Fibroblast of pulmonary artery (primary cell): ENCODE results near the gene ZNF407.

Source experiments
- DNase-seq: peaks from one replicate; pipeline ENCODE4 v3.0.0-alpha.2; 2010; ENCODE audit warnings: low read depth
- H3K4me3 ChIP-seq: replicated peaks from 2 replicates; pipeline ENCODE4 v1.5.1; 2011; ENCODE audit warnings: low read depth, mild to moderate bottlenecking, control low read depth, low read length, moderate library complexity
- CTCF ChIP-seq: IDR thresholded peaks from 2 replicates; pipeline ENCODE4 v1.5.1; 2011; ENCODE audit warnings: mild to moderate bottlenecking, control low read depth, low read length, inconsistent platforms; ENCODE audit errors: missing control alignments

Gene ZNF407

GRCh38 chr18:74714791-74715190, 117.1 kb downstream of the ZNF407 start:
- no peak for TF ChIP-seq CTCF
- H3K4me3 ChIP-seq, result no peak overlapping the region
- DNase-seq, result no peak

- H3K4me3 ChIP-seq, result no peak overlapping the region
- no peak for TF ChIP-seq CTCF
- DNase-seq, result no peak
Measured at GRCh38 chr18:74715306-74715705, 117.6 kb downstream of the ZNF407 start.

GRCh38 chr18:74715865-74716712, 118.4 kb downstream of the ZNF407 start:
- DNase-seq, result no peak
- H3K4me3 ChIP-seq, result no peak overlapping the region
- no peak for TF ChIP-seq CTCF

- DNase-seq, result no peak
- no peak overlapping the region for H3K4me3 ChIP-seq
- no peak for TF ChIP-seq CTCF
Measured at GRCh38 chr18:74718312-74718711, 120.6 kb downstream of the ZNF407 start.

- H3K4me3 ChIP-seq, result no peak overlapping the region
- no peak for TF ChIP-seq CTCF
- peak; percentile 68 for DNase-seq
Measured at GRCh38 chr18:74722237-74722636, 124.6 kb downstream of the ZNF407 start.

- no peak for TF ChIP-seq CTCF
- DNase-seq, result peak; percentile 71
- H3K4me3 ChIP-seq, result no peak overlapping the region
Measured at GRCh38 chr18:74724186-74724585, 126.5 kb downstream of the ZNF407 start.

- H3K4me3 ChIP-seq, result no peak overlapping the region
- no peak for DNase-seq
- no peak for TF ChIP-seq CTCF
Measured at GRCh38 chr18:74725690-74726089, 128.0 kb downstream of the ZNF407 start.
